Heart right ventricle (tissue), 16 donors: Measurements from ENCODE around the gene ABHD8. TPM values are rescaled to one million over a fixed set of nuclear protein-coding genes. Genes with fewer than 3 reads are reported as not detected.

Experiments used
- ATAC-seq, 8 donors: fragments of 200-7000 bp; cut with Tn5 transposase; one replicate each; pipeline ENCODE4 v1.9.1; 2020; ENCODE audit warnings: mild to moderate bottlenecking in 8 of 8, moderate library complexity in 8 of 8, moderate number of reproducible peaks in 1 of 8
- DNase-seq, 2 donors: peaks; one replicate each; pipeline ENCODE4 v3.0.0-alpha.2; 2020
- H3K27ac ChIP-seq, 10 donors: fragments of 200-600 bp; sonication (generic) in 2 of 10; one replicate each; pipeline versions ENCODE4 v1.5.0 to v1.8.0; 2020 to 2022; ENCODE audit warnings: mild to moderate bottlenecking in 3 of 10
- H3K27me3 ChIP-seq, 7 donors: fragments of 200-600 bp; one replicate each; pipeline ENCODE4 v1.8.0; 2021 to 2022; ENCODE audit warnings: mild to moderate bottlenecking in 2 of 7
- H3K36me3 ChIP-seq, 9 donors: fragments of 200-600 bp; sonication (generic) in 1 of 9; one replicate each; pipeline versions ENCODE4 v1.5.0 to v1.8.0; 2020 to 2022; ENCODE audit warnings: mild to moderate bottlenecking in 2 of 9
- H3K4me1 ChIP-seq, 9 donors: fragments of 200-600 bp; sonication (generic) in 1 of 9; one replicate each; pipeline versions ENCODE4 v1.5.0 to v1.8.0; 2020 to 2022; ENCODE audit warnings: mild to moderate bottlenecking in 4 of 9
- H3K4me3 ChIP-seq, 10 donors: fragments of 200-600 bp; sonication (generic) in 2 of 10; one replicate each; pipeline versions ENCODE4 v1.5.0 to v1.8.0; 2020 to 2022; ENCODE audit warnings: mild to moderate bottlenecking in 7 of 10, moderate library complexity in 2 of 10
- H3K9me3 ChIP-seq, 11 donors: fragments of 200-600 bp in 10 of 11; sonication (generic) in 2 of 11; one replicate each; pipeline versions ENCODE4 v1.5.0 to v1.8.0; 2013 to 2022; ENCODE audit warnings: mild to moderate bottlenecking in 2 of 11, control low read depth in 1 of 11, moderate library complexity in 1 of 11
- WGBS, 2 donors: extraction: QIAGEN DNeasy Blood & Tissue Kit; methylation state at CpG; one replicate each; pipeline ENCODE4 v1.1.7; 2013; ENCODE audit warnings: inconsistent platforms in 1 of 2; 5-methylcytosine and 5-hydroxymethylcytosine counted together
- intact Hi-C, 10 donors: fragments of 100-400 bp; cut with DNase I; formaldehyde crosslinking; loops; one replicate each; pipeline versions ENCODE4 v1.11.1 to v1.14.2; 2022
- polyA plus RNA-seq, 2 donors: library from polyadenylated mRNA; stranded (reverse); fragments of 200-250 nt; gene quantifications; one replicate each; pipeline ENCODE4 v1.2.3, GENCODE V29; 2013
- total RNA-seq, 10 donors: library from RNA; stranded (reverse); fragmentation: NEBNext Ultra II Directional in 3 of 10; extraction: Animal tissue kit (Norgen Biotek cat#: 25700) in 3 of 10; gene quantifications; one replicate each; pipeline versions ENCODE4 v1.2.1 to v1.2.4, GENCODE V29; 2021 to 2023
- TF ChIP-seq, protein P1 (sequence below), 9 donors: fragments of 200-600 bp; sonication (generic) in 2 of 9; IDR thresholded peaks; one replicate each; pipeline versions ENCODE4 v1.5.0 to v1.8.0; 2021 to 2022; ENCODE audit warnings: antibody characterized with exemption in 9 of 9, mild to moderate bottlenecking in 5 of 9, moderate library complexity in 1 of 9
- donor health status: Arrhythmogenic right ventricular cardiomyopathy.
- donor health status: ischemic (EF 13 %, LVEDD 7.1; RV severe dilation, severe dysfunction).
- donor health status: healthy with polysubstance abuse.
- donor health status: DM: no; HTN: yes; CAD: no.
- donor health status: DM: no; HTN: no; CAD: no.
- donor health status: ischemic (EF 25% LVEDD 6.9; RV normal size, moderate dysfunction).
- donor health status: ischemic (EF 25% LVEDD 5.7; RV mildly dilated, moderate dysfunction).
- donor health status: healthy.
- donor health status: DM: yes; HTN: yes; CAD: no.
- donor health status: Ischemic cardiomyopathy.
- donor health status: ischemic (EF 35%, LVEDD 5.7; RV mildly dilated, moderate dysfunction).
- donor health status: nonischemic (EF 11% LVEDD 7.7; RV severe dilation, severe dysfunction).
- donor health status: DM: yes; HTN: yes; CAD: no.
- donor health status: PGD.
- donor health status: ischemic (EF 29% LVEDD 5.4; RV normal size, mild dysfunction).
- donor health status: nonischemic (EF 23%, LVEDD 6.1; RV moderate dilation, normal function).

Gene ABHD8
- total and polyA plus RNA-seq, 12 donors: 6.0 to 16.9 (median 8.2) TPM

DNA sequence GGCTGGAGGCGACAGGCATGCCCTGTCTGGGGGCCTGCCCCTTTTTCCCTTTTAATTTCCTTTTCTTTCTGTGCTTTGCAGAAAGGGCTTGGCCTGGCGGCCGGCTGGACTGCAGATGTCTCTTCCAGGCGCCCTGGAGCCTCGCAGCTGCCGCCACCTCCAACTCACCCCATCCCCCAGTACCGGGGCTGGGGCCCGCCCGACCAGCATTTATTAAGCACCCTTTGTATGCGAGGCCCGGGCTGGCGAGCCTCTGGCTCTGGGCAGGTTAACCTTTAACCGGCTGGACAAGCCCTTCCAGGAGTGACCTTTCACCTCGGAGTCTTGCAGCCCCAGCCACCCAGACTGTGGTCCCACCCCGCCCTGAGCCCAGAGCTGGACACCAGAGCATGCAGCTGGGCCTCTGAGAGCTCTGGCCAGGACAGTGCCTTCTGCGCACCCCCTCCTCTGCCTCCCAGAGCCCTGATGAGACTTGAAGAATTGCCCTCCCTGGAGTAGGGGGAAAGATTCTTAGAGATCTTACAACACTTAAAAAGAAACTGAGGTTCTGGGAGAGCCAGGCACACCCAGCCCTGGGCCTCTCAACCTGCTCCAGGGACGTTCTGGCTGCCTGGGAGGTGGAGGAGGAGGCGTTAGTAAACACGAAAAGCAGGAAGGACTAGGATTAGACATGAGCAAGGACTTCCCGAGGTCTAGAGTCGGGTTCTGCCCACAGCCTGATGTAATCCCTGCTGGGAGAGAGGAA is 56.4 kb downstream of the ABHD8 start:
- WGBS, 2 donors: 19 to 23% methylated on average over 21 of the region's 21 CpGs
- ATAC-seq: peak; percentile 0 to 40 (median 26)
- peaks cover 10 to 43% (median 34%) of the 10 kb centered on the region in 9 donors for H3K4me1 ChIP-seq
- DNase-seq: peak; percentile 46 to 50
- peak overlapping the region; percentile 37 to 91 (median 78) for H3K27ac ChIP-seq
- peak overlapping the region; percentile 6 to 93 (median 56) for H3K4me3 ChIP-seq
- intact Hi-C loops: no loop called here
- H3K36me3 ChIP-seq: peaks cover 0 to 23% (median 0%) of the 10 kb centered on the region in 9 donors
- H3K9me3 ChIP-seq: no peaks in the 10 kb centered on the region
- TF ChIP-seq, protein P1, sequence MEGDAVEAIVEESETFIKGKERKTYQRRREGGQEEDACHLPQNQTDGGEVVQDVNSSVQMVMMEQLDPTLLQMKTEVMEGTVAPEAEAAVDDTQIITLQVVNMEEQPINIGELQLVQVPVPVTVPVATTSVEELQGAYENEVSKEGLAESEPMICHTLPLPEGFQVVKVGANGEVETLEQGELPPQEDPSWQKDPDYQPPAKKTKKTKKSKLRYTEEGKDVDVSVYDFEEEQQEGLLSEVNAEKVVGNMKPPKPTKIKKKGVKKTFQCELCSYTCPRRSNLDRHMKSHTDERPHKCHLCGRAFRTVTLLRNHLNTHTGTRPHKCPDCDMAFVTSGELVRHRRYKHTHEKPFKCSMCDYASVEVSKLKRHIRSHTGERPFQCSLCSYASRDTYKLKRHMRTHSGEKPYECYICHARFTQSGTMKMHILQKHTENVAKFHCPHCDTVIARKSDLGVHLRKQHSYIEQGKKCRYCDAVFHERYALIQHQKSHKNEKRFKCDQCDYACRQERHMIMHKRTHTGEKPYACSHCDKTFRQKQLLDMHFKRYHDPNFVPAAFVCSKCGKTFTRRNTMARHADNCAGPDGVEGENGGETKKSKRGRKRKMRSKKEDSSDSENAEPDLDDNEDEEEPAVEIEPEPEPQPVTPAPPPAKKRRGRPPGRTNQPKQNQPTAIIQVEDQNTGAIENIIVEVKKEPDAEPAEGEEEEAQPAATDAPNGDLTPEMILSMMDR (IDR thresholded peaks at IDR 0.05): no peak
- no peaks in the 10 kb centered on the region for H3K27me3 ChIP-seq

DNA sequence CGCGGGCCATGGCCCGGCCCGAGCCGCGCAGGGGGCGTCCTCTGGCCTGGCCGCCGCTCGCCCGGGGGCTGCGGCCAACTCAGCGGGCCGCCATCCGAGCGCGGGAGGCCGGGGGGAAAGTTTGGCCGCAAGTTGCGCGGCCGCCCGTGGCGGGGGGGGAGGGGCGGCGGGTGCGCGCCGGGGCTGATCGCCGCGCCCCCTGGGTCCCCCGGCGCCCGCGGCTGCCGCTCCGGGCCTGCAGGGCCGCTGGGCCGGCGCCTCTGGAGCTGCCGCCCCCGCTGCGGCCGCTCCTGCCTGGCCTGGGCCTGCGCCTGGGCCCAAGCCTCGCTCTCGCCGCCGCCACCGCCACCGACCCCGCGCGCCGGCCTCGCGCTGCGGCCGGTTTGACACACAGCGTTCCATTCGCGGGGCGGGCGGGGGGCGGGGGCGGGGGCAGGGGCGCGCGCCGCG is 57.7 kb downstream of the ABHD8 start, which contains the start of gene NR2F6:
Gene NR2F6, minus strand, starts transcription at position 385 of the 450 bp plus-strand sequence. CDS start 699 bp downstream, outside the sequence.
- Histone ChIP-seq H3K4me3 (peak within 1 kb of the TSS; percentile 61 to 93 (median 87)), H3K36me3 (peaks cover 0 to 14% (median 0%) of the 10 kb centered on the region in 9 donors), H3K9me3 (no peaks in the 10 kb centered on the region), H3K27me3 (no peaks in the 10 kb centered on the region), H3K27ac (peak within 1 kb of the TSS; percentile 78 to 94 (median 87)), H3K4me1 (peaks cover 10 to 56% (median 36%) of the 10 kb centered on the region in 9 donors)
- DNase-seq (no peak), ATAC-seq (no peak)
- TF ChIP-seq, protein P1 (IDR thresholded peaks at IDR 0.05): no peak
- intact Hi-C loops: loop anchor here in 1 of 10 donors (2.0 kb wide), 1 partner anchor 19 kb away; the partner anchor contains the start of gene OCEL1
- WGBS, 2 donors: 0% methylated on average over 18 to 71 of the region's 72 CpGs

DNA sequence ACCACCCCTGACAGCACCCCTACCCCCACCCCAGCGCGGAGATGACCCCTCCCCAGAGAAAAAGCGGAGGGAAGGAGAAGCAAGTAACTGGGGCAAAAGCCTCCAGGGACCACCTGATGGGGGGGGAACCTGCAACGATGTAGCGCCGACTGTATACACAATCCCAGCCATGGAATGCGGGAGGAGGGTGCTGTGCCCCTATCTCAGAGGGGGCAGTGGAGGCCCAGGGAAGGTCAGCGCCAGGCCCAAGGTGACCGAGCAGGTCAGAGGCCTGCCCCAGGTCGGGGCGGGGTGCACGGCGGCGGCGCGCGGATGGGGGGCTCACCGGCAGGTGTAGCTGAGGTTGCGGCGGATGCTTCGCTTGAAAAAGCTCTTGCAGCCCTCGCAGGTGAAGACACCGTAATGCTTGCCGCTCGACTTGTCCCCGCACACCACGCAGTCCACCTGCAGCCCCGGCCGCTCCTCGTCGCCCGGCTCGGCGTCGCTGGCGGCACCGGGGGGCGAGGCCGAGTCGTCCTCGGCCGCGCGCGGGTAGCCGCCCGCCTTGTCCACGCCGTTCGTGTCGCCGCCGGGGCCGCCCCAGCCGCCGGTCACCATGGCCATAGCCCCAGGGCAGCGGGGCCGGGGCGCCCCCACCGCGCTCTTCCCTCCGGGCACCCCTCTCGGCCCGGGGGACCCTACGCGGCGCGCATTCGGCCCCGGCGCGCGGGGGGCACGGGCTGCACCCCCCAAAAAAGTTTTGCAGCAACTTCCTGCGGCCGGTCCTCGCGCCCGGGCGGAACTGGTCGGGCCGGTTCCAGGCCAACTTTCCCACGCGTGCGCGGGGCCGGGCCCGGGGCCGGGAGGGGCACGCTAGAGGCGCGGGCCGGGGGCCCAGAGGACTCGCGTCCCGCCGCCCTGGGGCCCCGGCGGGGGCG is 58.3 kb downstream of the ABHD8 start:
- peak in 1 of 2 donors; percentile 62 for DNase-seq
- Histone ChIP-seq H3K4me1 (peaks cover 10 to 56% (median 36%) of the 10 kb centered on the region in 9 donors), H3K27ac (peak overlapping the region; percentile 78 to 94 (median 87)), H3K4me3 (peak overlapping the region; percentile 61 to 93 (median 87)), H3K36me3 (peaks cover 0 to 14% (median 0%) of the 10 kb centered on the region in 9 donors), H3K9me3 (no peaks in the 10 kb centered on the region), H3K27me3 (no peaks in the 10 kb centered on the region)
- peak in 1 of 8 donors; percentile 2 for ATAC-seq
- intact Hi-C loops: loop anchor here in 1 of 10 donors (2.0 kb wide), 1 partner anchor 18 kb away; the partner anchor contains the start of gene OCEL1
- WGBS, 2 donors: 1% methylated on average over 72 to 100 of the region's 100 CpGs
- TF ChIP-seq, protein P1 (IDR thresholded peaks at IDR 0.05): no peak
